ENCODE measurements around the gene VSIG2.

DNA sequence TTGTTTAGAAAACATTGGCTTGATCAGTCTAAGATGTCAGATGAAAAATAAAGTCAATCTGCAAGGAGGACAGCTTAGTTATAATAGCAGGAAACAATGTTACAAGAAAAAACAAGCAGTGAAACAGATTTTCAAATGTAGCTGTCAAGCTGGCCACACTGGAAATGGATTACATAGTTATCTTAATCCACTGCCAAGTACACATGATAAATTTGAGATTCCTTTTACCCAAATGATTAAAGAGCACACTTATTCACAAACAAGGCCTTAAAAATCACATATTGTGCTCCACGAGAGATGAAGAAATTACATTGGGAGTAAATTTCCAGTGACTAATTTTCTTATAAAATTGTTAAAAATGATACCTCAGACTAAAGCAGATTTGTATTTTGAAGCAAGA is 27.5 kb upstream of the VSIG2 start:
- no peak for TF ChIP-seq CTCF (IDR thresholded peaks at IDR 0.05; ENCODE audit: insufficient read depth, low read length, poor library complexity, severe bottlenecking)
- no peak for TF ChIP-seq EZH2phosphoT487 (conservative IDR thresholded peaks at IDR 0.05; ENCODE audit: low read length)
